GM19238 (cell line): ENCODE data around the gene BCR.
"Not testable (repeated sequence)": the region's sequence is repeated elsewhere in the genome, so short reads cannot be mapped to it uniquely, and the experiment has no call there.

Source experiments
- DNase-seq: peaks from one replicate; pipeline ENCODE4 v3.0.0; 2011; ENCODE audit warnings: low spot score; ENCODE audit not compliant: insufficient read length

Gene BCR

GRCh38 chr22:23180301-23180892 lies at the start of gene BCR:
Gene BCR, plus strand, starts transcription at chr22:23180509. Its CDS starts 452 bp downstream, at chr22:23180961.
- peak; percentile 65 for DNase-seq

GRCh38 chr22:23130697-23131096 lies 49.6 kb upstream of the BCR start:
- DNase-seq = no peak

- no peak for DNase-seq
These were observed 48.4 kb upstream of the BCR start for GRCh38 chr22:23131931-23132330.

GRCh38 chr22:23132376-23133091 lies 47.8 kb upstream of the BCR start:
- no peak for DNase-seq

GRCh38 chr22:23133922-23134321 lies 46.4 kb upstream of the BCR start:
- DNase-seq = no peak

GRCh38 chr22:23136991-23137390 lies 43.3 kb upstream of the BCR start:
- DNase-seq = not testable (repeated sequence)

GRCh38 chr22:23137468-23137867 lies 42.8 kb upstream of the BCR start:
- DNase-seq = no peak

- DNase-seq = peak; percentile 57
These were observed 42.3 kb upstream of the BCR start for GRCh38 chr22:23137905-23138561.

- DNase-seq = no peak
These were observed 41.5 kb upstream of the BCR start for GRCh38 chr22:23138584-23139435.

- DNase-seq = no peak
These were observed 39.9 kb upstream of the BCR start for GRCh38 chr22:23140385-23140784.

- no peak for DNase-seq
These were observed 37.7 kb upstream of the BCR start for GRCh38 chr22:23142546-23143105.

- DNase-seq = no peak
These were observed 37.2 kb upstream of the BCR start for GRCh38 chr22:23143119-23143518.

- no peak for DNase-seq
These were observed 35.9 kb upstream of the BCR start for GRCh38 chr22:23144432-23144831.

- peak; percentile 75 for DNase-seq
These were observed 35.1 kb upstream of the BCR start, which contains the start of gene RAB36 for GRCh38 chr22:23144932-23145877. Gene RAB36, plus strand, starts transcription at chr22:23145477. Its CDS starts 1,140 bp downstream, at chr22:23146617.

- DNase-seq = no peak
These were observed 34.3 kb upstream of the BCR start for GRCh38 chr22:23145878-23146470.

- no peak for DNase-seq
These were observed 33.7 kb upstream of the BCR start for GRCh38 chr22:23146478-23147205.

GRCh38 chr22:23147617-23148387 lies 32.5 kb upstream of the BCR start:
- no peak for DNase-seq

GRCh38 chr22:23149743-23150238 lies 30.5 kb upstream of the BCR start:
- DNase-seq = no peak
